Dedifferentiated amniotic fluid mesenchymal stem cell (primary cell): ENCODE data around the gene METRN.
"Not testable (repeated sequence)": the region's sequence is repeated elsewhere in the genome, so short reads cannot be mapped to it uniquely, and the experiment has no call there.

ENCODE experiments used
- DNase-seq: peaks from one replicate; pipeline ENCODE4 v3.0.0-alpha.2; 2016; ENCODE audit errors: extremely low spot score

The METRN gene

GRCh38 chr16:691242-691641 lies 23.7 kb upstream of the METRN start:
- not testable (repeated sequence) for DNase-seq

- DNase-seq: no peak
Measured at GRCh38 chr16:692356-693108, 22.4 kb upstream of the METRN start.

- DNase-seq: no peak
Measured at GRCh38 chr16:693364-693763, 21.6 kb upstream of the METRN start.

GRCh38 chr16:693766-694165 lies 21.2 kb upstream of the METRN start:
- DNase-seq: no peak

- DNase-seq: no peak
Measured at GRCh38 chr16:694187-694862, 20.6 kb upstream of the METRN start.

- no peak for DNase-seq
Measured at GRCh38 chr16:694863-695354, 20.0 kb upstream of the METRN start.

GRCh38 chr16:695355-696089 lies 19.4 kb upstream of the METRN start:
- no peak for DNase-seq

- DNase-seq: no peak
Measured at GRCh38 chr16:698911-699671, 15.8 kb upstream of the METRN start.

GRCh38 chr16:700684-701584 lies 14.0 kb upstream of the METRN start:
- DNase-seq: no peak

GRCh38 chr16:702341-702740 lies 12.6 kb upstream of the METRN start:
- no peak for DNase-seq

- no peak for DNase-seq
Measured at GRCh38 chr16:703406-703805, 11.5 kb upstream of the METRN start.

GRCh38 chr16:704047-704446 lies 10.9 kb upstream of the METRN start:
- no peak for DNase-seq

- no peak for DNase-seq
Measured at GRCh38 chr16:704552-705380, 10.2 kb upstream of the METRN start.

- DNase-seq: no peak
Measured at GRCh38 chr16:705431-706188, 9.3 kb upstream of the METRN start, which contains the start of gene FBXL16. Gene FBXL16 (minus strand): TSS chr16:705801. CDS start chr16:697405, 8,396 bp downstream.

GRCh38 chr16:706189-707061 lies 8.5 kb upstream of the METRN start:
- DNase-seq: no peak

- DNase-seq: no peak
Measured at GRCh38 chr16:707062-707538, 7.8 kb upstream of the METRN start.

- DNase-seq: no peak
Measured at GRCh38 chr16:708019-708418, 6.9 kb upstream of the METRN start.

GRCh38 chr16:708959-709358 lies 6.0 kb upstream of the METRN start:
- DNase-seq: no peak
